ENCODE data around the gene CDK8.

Gene CDK8

GRCh38 chr13:26344980-26345379, 91.1 kb downstream of the CDK8 start:
- Histone ChIP-seq H3K36me3 (ENCODE audit: low read length) (no peaks in the 10 kb centered on the region), H3K79me2 (ENCODE audit: insufficient read depth, low read length) (no peaks in the 10 kb centered on the region), H3K9me2 (replicated peaks; ENCODE audit: insufficient read depth, low read length) (no peaks in the 10 kb centered on the region), H2AFZ (ENCODE audit: low read depth, low read length, severe bottlenecking) (no peak overlapping the region), H3F3A (ENCODE audit: insufficient read depth) (no peaks in the 10 kb centered on the region; the same call in 1 of the 2 replicates), H3K27me3 (ENCODE audit: low read length) (no peaks in the 10 kb centered on the region), H3K9ac (ENCODE audit: low read length) (no peak overlapping the region), H3K27ac (ENCODE audit: low read depth, low read length) (no peak overlapping the region), H3K4me2 (ENCODE audit: low read depth, low read length, poor library complexity, severe bottlenecking) (no peak overlapping the region), H4K20me1 (ENCODE audit: low read depth, low read length) (no peaks in the 10 kb centered on the region; the same call in 1 of the 2 replicates), H3K4me3 (ENCODE audit: insufficient read depth, low read length, poor library complexity, severe bottlenecking) (no peak overlapping the region), H3K9me3 (ENCODE audit: insufficient read depth, low read length) (no peaks in the 10 kb centered on the region)
- no peak for TF ChIP-seq CTCF (IDR thresholded peaks at IDR 0.05; ENCODE audit: insufficient read depth, low read length, poor library complexity, severe bottlenecking)
- TF ChIP-seq EZH2phosphoT487 (conservative IDR thresholded peaks at IDR 0.05; ENCODE audit: low read length), result no peak

- H3F3A ChIP-seq (ENCODE audit: insufficient read depth), result no peaks in the 10 kb centered on the region; the same call in 1 of the 2 replicates
- H3K36me3 ChIP-seq (ENCODE audit: low read length), result peaks cover 8% of the 10 kb centered on the region; the same call in 1 of the 2 replicates
- no peak overlapping the region for H2AFZ ChIP-seq (ENCODE audit: low read depth, low read length, severe bottlenecking)
- H3K9me3 ChIP-seq (ENCODE audit: insufficient read depth, low read length), result no peaks in the 10 kb centered on the region
- H3K79me2 ChIP-seq (ENCODE audit: insufficient read depth, low read length), result no peaks in the 10 kb centered on the region
- no peak for TF ChIP-seq EZH2phosphoT487 (conservative IDR thresholded peaks at IDR 0.05; ENCODE audit: low read length)
- TF ChIP-seq CTCF (IDR thresholded peaks at IDR 0.05; ENCODE audit: insufficient read depth, low read length, poor library complexity, severe bottlenecking), result no peak
- no peaks in the 10 kb centered on the region; the same call in 1 of the 2 replicates for H4K20me1 ChIP-seq (ENCODE audit: low read depth, low read length)
- H3K9me2 ChIP-seq (replicated peaks; ENCODE audit: insufficient read depth, low read length), result no peaks in the 10 kb centered on the region
- H3K4me3 ChIP-seq (ENCODE audit: insufficient read depth, low read length, poor library complexity, severe bottlenecking), result no peak overlapping the region
- no peaks in the 10 kb centered on the region for H3K27me3 ChIP-seq (ENCODE audit: low read length)
- no peak overlapping the region for H3K4me2 ChIP-seq (ENCODE audit: low read depth, low read length, poor library complexity, severe bottlenecking)
- H3K9ac ChIP-seq (ENCODE audit: low read length), result no peak overlapping the region
- no peak overlapping the region for H3K27ac ChIP-seq (ENCODE audit: low read depth, low read length)
Measured at GRCh38 chr13:26348966-26349365, 95.0 kb downstream of the CDK8 start.

- H3K9me3 ChIP-seq (ENCODE audit: insufficient read depth, low read length), result no peaks in the 10 kb centered on the region
- no peak overlapping the region for H3K4me3 ChIP-seq (ENCODE audit: insufficient read depth, low read length, poor library complexity, severe bottlenecking)
- TF ChIP-seq EZH2phosphoT487 (conservative IDR thresholded peaks at IDR 0.05; ENCODE audit: low read length) (no peak), CTCF (IDR thresholded peaks at IDR 0.05; ENCODE audit: insufficient read depth, low read length, poor library complexity, severe bottlenecking) (no peak)
- no peaks in the 10 kb centered on the region for H3K79me2 ChIP-seq (ENCODE audit: insufficient read depth, low read length)
- no peaks in the 10 kb centered on the region for H3K36me3 ChIP-seq (ENCODE audit: low read length)
- H3F3A ChIP-seq (ENCODE audit: insufficient read depth), result no peaks in the 10 kb centered on the region
- H3K27ac ChIP-seq (ENCODE audit: low read depth, low read length), result no peak overlapping the region
- no peaks in the 10 kb centered on the region for H4K20me1 ChIP-seq (ENCODE audit: low read depth, low read length)
- H3K9me2 ChIP-seq (replicated peaks; ENCODE audit: insufficient read depth, low read length), result no peaks in the 10 kb centered on the region
- H3K9ac ChIP-seq (ENCODE audit: low read length), result no peak overlapping the region
- no peak overlapping the region for H2AFZ ChIP-seq (ENCODE audit: low read depth, low read length, severe bottlenecking)
- no peak overlapping the region for H3K4me2 ChIP-seq (ENCODE audit: low read depth, low read length, poor library complexity, severe bottlenecking)
- no peaks in the 10 kb centered on the region for H3K27me3 ChIP-seq (ENCODE audit: low read length)
Measured at GRCh38 chr13:26362261-26362660, 108.3 kb downstream of the CDK8 start.
